Measurements from ENCODE around the gene TMEM17.

TMEM17 gene

GRCh38 chr2:62453955-62454354 lies 52.0 kb downstream of the TMEM17 start:
- no peak for DNase-seq

- no peak for DNase-seq
Measured at GRCh38 chr2:62452701-62453454, 53.1 kb downstream of the TMEM17 start.

- DNase-seq, result no peak
Measured at GRCh38 chr2:62450716-62451191, 55.2 kb downstream of the TMEM17 start.

All from inflammatory macrophage (primary cell).